Neural cell (in vitro differentiated cells): ENCODE results near the gene GPC5.

Experiments
- CTCF ChIP-seq: fragments of 450-650 bp; IDR thresholded peaks from 2 replicates; pipeline ENCODE4 v1.5.1; 2014; ENCODE audit warnings: antibody characterized with exemption, mild to moderate bottlenecking, moderate library complexity; ENCODE audit not compliant: poor library complexity, severe bottlenecking
- EP300 ChIP-seq: fragments of 450-650 bp; conservative IDR thresholded peaks from 2 replicates; pipeline ENCODE4 v1.6.1; 2014; ENCODE audit warnings: antibody characterized with exemption, mild to moderate bottlenecking, moderate library complexity; ENCODE audit not compliant: poor library complexity, severe bottlenecking
- EZH2 ChIP-seq: fragments of 200-600, 300-800 bp; shearing (Covaris generic), sonication (generic); IDR thresholded peaks from 2 replicates; pipeline ENCODE4 v1.6.1; 2014; ENCODE audit warnings: antibody characterized with exemption, low read length, borderline replicate concordance, mild to moderate bottlenecking; ENCODE audit not compliant: insufficient read depth, poor library complexity, severe bottlenecking
- POLR2AphosphoS5 ChIP-seq: IDR thresholded peaks from 2 replicates; pipeline ENCODE4 v1.6.1; 2012
- RAD21 ChIP-seq: fragments of 450-650 bp; conservative IDR thresholded peaks from 2 replicates; pipeline ENCODE4 v1.6.1; 2014; ENCODE audit warnings: antibody characterized with exemption, mild to moderate bottlenecking, moderate library complexity
- SMC3 ChIP-seq: fragments of 450-650 bp; conservative IDR thresholded peaks from 2 replicates; pipeline ENCODE4 v1.6.1; 2014; ENCODE audit warnings: antibody characterized with exemption, mild to moderate bottlenecking, moderate library complexity; ENCODE audit not compliant: poor library complexity
- TAF1 ChIP-seq: IDR thresholded peaks from 2 replicates; pipeline ENCODE4 v1.6.1; 2012; ENCODE audit warnings: low read depth
- TF ChIP-seq, protein P1 (sequence below): IDR thresholded peaks from 2 replicates; pipeline ENCODE4 v1.6.1; 2012; ENCODE audit warnings: borderline replicate concordance

DNA sequence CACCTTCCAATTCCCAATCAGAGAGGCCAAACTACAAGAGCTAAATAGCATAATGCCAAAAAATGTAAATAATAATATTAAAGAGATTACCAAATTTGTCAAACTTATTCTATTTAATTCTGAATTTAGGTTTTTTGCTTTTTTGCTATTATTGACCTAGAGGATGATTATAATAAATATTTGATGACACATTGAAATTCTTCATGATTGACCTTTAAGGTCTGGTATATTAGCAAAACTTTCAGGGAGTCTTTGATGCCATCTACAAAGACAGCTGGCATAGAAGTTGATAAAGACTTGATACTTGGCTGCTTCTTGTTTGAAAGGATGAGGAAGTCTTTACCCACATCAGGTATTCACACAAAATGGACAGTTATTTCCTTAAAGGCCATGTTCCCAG, 1168.3 kb downstream of the GPC5 start:
- no peak for TF ChIP-seq RAD21
- no peak for TF ChIP-seq CTCF
- TF ChIP-seq EP300, result no peak
- no peak for TF ChIP-seq EZH2
- TF ChIP-seq, protein P1, sequence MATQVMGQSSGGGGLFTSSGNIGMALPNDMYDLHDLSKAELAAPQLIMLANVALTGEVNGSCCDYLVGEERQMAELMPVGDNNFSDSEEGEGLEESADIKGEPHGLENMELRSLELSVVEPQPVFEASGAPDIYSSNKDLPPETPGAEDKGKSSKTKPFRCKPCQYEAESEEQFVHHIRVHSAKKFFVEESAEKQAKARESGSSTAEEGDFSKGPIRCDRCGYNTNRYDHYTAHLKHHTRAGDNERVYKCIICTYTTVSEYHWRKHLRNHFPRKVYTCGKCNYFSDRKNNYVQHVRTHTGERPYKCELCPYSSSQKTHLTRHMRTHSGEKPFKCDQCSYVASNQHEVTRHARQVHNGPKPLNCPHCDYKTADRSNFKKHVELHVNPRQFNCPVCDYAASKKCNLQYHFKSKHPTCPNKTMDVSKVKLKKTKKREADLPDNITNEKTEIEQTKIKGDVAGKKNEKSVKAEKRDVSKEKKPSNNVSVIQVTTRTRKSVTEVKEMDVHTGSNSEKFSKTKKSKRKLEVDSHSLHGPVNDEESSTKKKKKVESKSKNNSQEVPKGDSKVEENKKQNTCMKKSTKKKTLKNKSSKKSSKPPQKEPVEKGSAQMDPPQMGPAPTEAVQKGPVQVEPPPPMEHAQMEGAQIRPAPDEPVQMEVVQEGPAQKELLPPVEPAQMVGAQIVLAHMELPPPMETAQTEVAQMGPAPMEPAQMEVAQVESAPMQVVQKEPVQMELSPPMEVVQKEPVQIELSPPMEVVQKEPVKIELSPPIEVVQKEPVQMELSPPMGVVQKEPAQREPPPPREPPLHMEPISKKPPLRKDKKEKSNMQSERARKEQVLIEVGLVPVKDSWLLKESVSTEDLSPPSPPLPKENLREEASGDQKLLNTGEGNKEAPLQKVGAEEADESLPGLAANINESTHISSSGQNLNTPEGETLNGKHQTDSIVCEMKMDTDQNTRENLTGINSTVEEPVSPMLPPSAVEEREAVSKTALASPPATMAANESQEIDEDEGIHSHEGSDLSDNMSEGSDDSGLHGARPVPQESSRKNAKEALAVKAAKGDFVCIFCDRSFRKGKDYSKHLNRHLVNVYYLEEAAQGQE, result no peak
- TF ChIP-seq POLR2AphosphoS5, result no peak
- TF ChIP-seq TAF1, result no peak
- TF ChIP-seq SMC3, result no peak
